Smooth muscle cell (in vitro differentiated cells): ENCODE results near the gene DCST2. TPM values are rescaled to one million over a fixed set of nuclear protein-coding genes. Genes with fewer than 3 reads are reported as not detected.

ENCODE experiments used
- DNase-seq: peaks from one replicate; lab custom pipeline; 2025; ENCODE audit not compliant: unreplicated experiment; lab: John Stamatoyannopoulos, UW
- H2AFZ ChIP-seq: fragments of 200-600 bp; sonication (generic); 2 replicates; pipeline ENCODE4 v1.6.0; 2016; ENCODE audit warnings: antibody characterized with exemption, low read depth, mild to moderate bottlenecking
- H3F3A ChIP-seq: fragments of 200-600 bp; sonication (generic); 2 replicates; pipeline ENCODE4 v1.6.0; 2017; ENCODE audit warnings: antibody characterized with exemption, low read depth
- H3K27ac ChIP-seq: fragments of 200-600 bp; sonication (generic); 2 replicates; pipeline ENCODE4 v1.5.1; 2016; ENCODE audit warnings: low read depth, mild to moderate bottlenecking
- H3K27me3 ChIP-seq: fragments of 200-600 bp; sonication (generic); 2 replicates; pipeline ENCODE4 v1.6.1; 2016; ENCODE audit warnings: low read depth, mild to moderate bottlenecking
- H3K36me3 ChIP-seq: fragments of 200-600 bp; sonication (generic); 2 replicates; pipeline ENCODE4 v1.5.1; 2016; ENCODE audit warnings: low read depth
- H3K4me1 ChIP-seq: fragments of 200-600 bp; sonication (generic); 2 replicates; pipeline ENCODE4 v1.5.1; 2016; ENCODE audit warnings: low read depth
- H3K4me2 ChIP-seq: fragments of 200-600 bp; sonication (generic); 2 replicates; pipeline ENCODE4 v1.6.0; 2016; ENCODE audit warnings: mild to moderate bottlenecking
- H3K4me3 ChIP-seq: fragments of 200-600 bp; sonication (generic); 2 replicates; pipeline ENCODE4 v1.5.1; 2016; ENCODE audit warnings: mild to moderate bottlenecking
- H3K79me2 ChIP-seq: fragments of 200-600 bp; sonication (generic); 2 replicates; pipeline ENCODE4 v1.6.0; 2016; ENCODE audit warnings: low read depth, mild to moderate bottlenecking
- H3K9ac ChIP-seq: fragments of 200-600 bp; sonication (generic); 2 replicates; pipeline ENCODE4 v1.6.0; 2016; ENCODE audit warnings: low read depth
- H3K9me3 ChIP-seq: fragments of 200-600 bp; sonication (generic); replicated peaks from 2 replicates; pipeline ENCODE4 v1.5.1; 2016; ENCODE audit warnings: low read depth
- H4K20me1 ChIP-seq: fragments of 200-600 bp; sonication (generic); 2 replicates; pipeline ENCODE4 v1.6.0; 2016; ENCODE audit warnings: low read depth
- CTCF ChIP-seq: fragments of 200-600 bp; sonication (generic); IDR thresholded peaks from 2 replicates; pipeline ENCODE4 v1.5.1; 2017; ENCODE audit warnings: borderline replicate concordance, mild to moderate bottlenecking, antibody characterized with exemption; ENCODE audit not compliant: insufficient read depth, poor library complexity, severe bottlenecking
- WGBS: methylation state at CpG from one replicate; pipeline ENCODE4 v1.1.7; 2016; ENCODE audit warnings: low lambda C conversion rate; 5-methylcytosine and 5-hydroxymethylcytosine counted together
- polyA plus RNA-seq: library from polyadenylated mRNA; unstranded; fragments of >200 nt; fragmentation: Nextera tagmentation; extraction: Ambion mirVana; gene quantifications from 2 replicates; pipeline ENCODE4 v1.2.1, GENCODE V29; 2016
- total RNA-seq: library from RNA; depleted of rRNA; stranded (reverse); fragments of >200 nt; gene quantifications from 2 replicates; pipeline ENCODE4 v1.2.3, GENCODE V29; 2014

DCST2 gene
- total and polyA plus RNA-seq, 2 experiments from 2014 or later = 1.3 TPM; not detected in 1

GRCh38 chr1:155026588-155026987 is 7.0 kb downstream of the DCST2 start:
- no peak for TF ChIP-seq CTCF
- Histone ChIP-seq H3K9me3 (no peaks in the 10 kb centered on the region), H3K9ac (no peak overlapping the region), H3F3A (no peaks in the 10 kb centered on the region), H3K27me3 (no peaks in the 10 kb centered on the region), H3K79me2 (no peaks in the 10 kb centered on the region), H3K4me1 (no peaks in the 10 kb centered on the region), H3K27ac (no peak overlapping the region), H4K20me1 (no peaks in the 10 kb centered on the region), H3K4me3 (no peak overlapping the region), H2AFZ (no peak overlapping the region), H3K4me2 (no peak overlapping the region), H3K36me3 (no peaks in the 10 kb centered on the region)
- no peak for DNase-seq
- 89% methylated on average over 6 of the region's 6 CpGs for whole genome bisulfite sequencing

- Histone ChIP-seq H3K4me2 (no peak overlapping the region), H3F3A (no peaks in the 10 kb centered on the region), H3K79me2 (no peaks in the 10 kb centered on the region), H3K9me3 (no peaks in the 10 kb centered on the region), H3K4me3 (no peak overlapping the region), H2AFZ (no peak overlapping the region), H3K36me3 (no peaks in the 10 kb centered on the region), H3K4me1 (no peaks in the 10 kb centered on the region), H4K20me1 (no peaks in the 10 kb centered on the region), H3K27me3 (no peaks in the 10 kb centered on the region), H3K9ac (no peak overlapping the region), H3K27ac (no peak overlapping the region)
- 71% methylated on average over 9 of the region's 9 CpGs for WGBS
- no peak for TF ChIP-seq CTCF
- DNase-seq = no peak
These were observed 7.4 kb downstream of the DCST2 start for GRCh38 chr1:155026154-155026553.

DNA sequence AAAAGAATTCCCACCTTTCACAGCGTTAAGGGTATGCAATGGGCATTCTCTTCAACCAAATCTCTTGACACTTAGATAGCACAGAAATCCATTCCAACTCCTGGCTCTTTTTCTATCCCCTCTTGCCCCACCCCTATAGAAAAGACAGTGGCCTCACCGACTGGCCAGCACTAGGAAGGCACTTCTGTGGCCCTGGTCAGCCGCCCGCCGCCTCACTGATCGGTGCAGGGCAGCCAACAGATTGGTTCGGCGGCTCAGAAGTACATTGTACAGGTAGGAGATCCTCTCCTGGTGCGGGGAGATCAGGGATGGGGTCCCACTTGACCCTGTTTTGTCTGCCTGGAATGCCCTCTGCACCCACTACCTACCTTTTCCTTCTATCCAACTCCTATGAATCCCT is 9.3 kb downstream of the DCST2 start:
- no peak overlapping the region for H3K9ac ChIP-seq
- no peaks in the 10 kb centered on the region for H4K20me1 ChIP-seq
- no peaks in the 10 kb centered on the region for H3K36me3 ChIP-seq
- H3K4me1 ChIP-seq = no peaks in the 10 kb centered on the region
- no peak overlapping the region for H3K27ac ChIP-seq
- no peak for TF ChIP-seq CTCF
- H3K27me3 ChIP-seq = no peaks in the 10 kb centered on the region
- no peaks in the 10 kb centered on the region for H3K9me3 ChIP-seq
- no peak overlapping the region for H3K4me3 ChIP-seq
- no peaks in the 10 kb centered on the region for H3F3A ChIP-seq
- no peak overlapping the region for H2AFZ ChIP-seq
- no peaks in the 10 kb centered on the region for H3K79me2 ChIP-seq
- no peak overlapping the region for H3K4me2 ChIP-seq
- 92% methylated on average over 9 of the region's 9 CpGs for WGBS
- DNase-seq = no peak

GRCh38 chr1:155023627-155024026 is 10.0 kb downstream of the DCST2 start:
- WGBS = 88% methylated on average over 5 of the region's 5 CpGs
- no peak for TF ChIP-seq CTCF
- no peaks in the 10 kb centered on the region for H3K9me3 ChIP-seq

More at GRCh38 chr1:155023627-155024026, 10.0 kb downstream of the DCST2 start:
- Histone ChIP-seq H3K79me2 (no peaks in the 10 kb centered on the region), H2AFZ (no peak overlapping the region), H3K27me3 (no peaks in the 10 kb centered on the region), H3K4me1 (peaks cover 4% of the 10 kb centered on the region), H4K20me1 (no peaks in the 10 kb centered on the region), H3K4me3 (no peak overlapping the region), H3F3A (no peaks in the 10 kb centered on the region), H3K36me3 (no peaks in the 10 kb centered on the region), H3K9ac (no peak overlapping the region), H3K27ac (no peak overlapping the region), H3K4me2 (no peak overlapping the region)
- no peak for DNase-seq
